ENCODE measurements around the gene BPIFB3.

The BPIFB3 gene

GRCh38 chr20:33022694-33023438 lies 30.8 kb upstream of the BPIFB3 start:
- H3K27ac ChIP-seq = no peak overlapping the region

GRCh38 chr20:33023439-33024242 lies 30.1 kb upstream of the BPIFB3 start:
- no peak overlapping the region for H3K27ac ChIP-seq
- TF ChIP-seq CTCF (conservative IDR thresholded peaks at IDR 0.05) = no peak
- no peak for TF ChIP-seq ZFX (IDR thresholded peaks at IDR 0.05)

More at GRCh38 chr20:33022694-33023438, 30.8 kb upstream of the BPIFB3 start:
- TF ChIP-seq ZFX (IDR thresholded peaks at IDR 0.05) (no peak), CTCF (conservative IDR thresholded peaks at IDR 0.05) (no peak)

- no peak overlapping the region for H3K27ac ChIP-seq
- TF ChIP-seq CTCF (conservative IDR thresholded peaks at IDR 0.05) (no peak), ZFX (IDR thresholded peaks at IDR 0.05) (no peak)
These were observed 29.5 kb upstream of the BPIFB3 start for GRCh38 chr20:33024243-33024560.

GRCh38 chr20:33024609-33025317 lies 28.9 kb upstream of the BPIFB3 start:
- no peak for TF ChIP-seq CTCF (conservative IDR thresholded peaks at IDR 0.05)
- no peak for TF ChIP-seq ZFX (IDR thresholded peaks at IDR 0.05)
- H3K27ac ChIP-seq = no peak overlapping the region

- no peak overlapping the region for H3K27ac ChIP-seq
- TF ChIP-seq ZFX (IDR thresholded peaks at IDR 0.05) (no peak), CTCF (conservative IDR thresholded peaks at IDR 0.05) (no peak)
These were observed 28.3 kb upstream of the BPIFB3 start for GRCh38 chr20:33025318-33025876.

- H3K27ac ChIP-seq = no peak overlapping the region
These were observed 27.5 kb upstream of the BPIFB3 start for GRCh38 chr20:33026072-33026778.

More at GRCh38 chr20:33026072-33026778, 27.5 kb upstream of the BPIFB3 start:
- TF ChIP-seq ZFX (IDR thresholded peaks at IDR 0.05) (no peak), CTCF (conservative IDR thresholded peaks at IDR 0.05) (no peak)
